Panc1 (cell line): ENCODE measurements around the gene LETM1.

ENCODE experiments used
- TCF7L2 ChIP-seq: IDR thresholded peaks from 2 replicates; pipeline ENCODE4 v1.6.1; 2011; ENCODE audit warnings: mild to moderate bottlenecking, low read depth, low read length, inconsistent platforms
- TF ChIP-seq, protein P1 (sequence below): fragments of 450-650 bp; IDR thresholded peaks from 2 replicates; pipeline ENCODE4 v1.5.1; 2017; ENCODE audit warnings: mild to moderate bottlenecking

DNA sequence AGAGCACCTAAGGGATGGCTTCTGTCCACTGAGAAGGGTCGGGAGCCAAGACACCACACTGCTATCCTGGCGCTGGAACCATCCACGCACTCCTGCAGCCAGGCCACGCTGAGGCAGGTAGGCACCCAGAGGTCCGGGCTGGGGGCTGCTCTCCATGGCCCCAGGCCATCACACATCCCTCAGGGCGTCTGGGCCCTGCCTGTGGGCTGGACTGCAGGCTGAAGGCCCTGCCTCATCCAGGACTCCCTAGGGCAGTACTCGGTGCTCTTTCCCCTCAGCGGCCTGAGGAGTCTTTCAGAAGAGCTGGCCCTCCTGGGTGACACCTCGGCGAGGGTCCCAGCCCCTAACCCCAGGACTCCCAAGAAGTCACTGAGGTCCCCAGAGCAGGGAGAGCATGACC, 45.2 kb downstream of the LETM1 start:
- TF ChIP-seq, protein P1, sequence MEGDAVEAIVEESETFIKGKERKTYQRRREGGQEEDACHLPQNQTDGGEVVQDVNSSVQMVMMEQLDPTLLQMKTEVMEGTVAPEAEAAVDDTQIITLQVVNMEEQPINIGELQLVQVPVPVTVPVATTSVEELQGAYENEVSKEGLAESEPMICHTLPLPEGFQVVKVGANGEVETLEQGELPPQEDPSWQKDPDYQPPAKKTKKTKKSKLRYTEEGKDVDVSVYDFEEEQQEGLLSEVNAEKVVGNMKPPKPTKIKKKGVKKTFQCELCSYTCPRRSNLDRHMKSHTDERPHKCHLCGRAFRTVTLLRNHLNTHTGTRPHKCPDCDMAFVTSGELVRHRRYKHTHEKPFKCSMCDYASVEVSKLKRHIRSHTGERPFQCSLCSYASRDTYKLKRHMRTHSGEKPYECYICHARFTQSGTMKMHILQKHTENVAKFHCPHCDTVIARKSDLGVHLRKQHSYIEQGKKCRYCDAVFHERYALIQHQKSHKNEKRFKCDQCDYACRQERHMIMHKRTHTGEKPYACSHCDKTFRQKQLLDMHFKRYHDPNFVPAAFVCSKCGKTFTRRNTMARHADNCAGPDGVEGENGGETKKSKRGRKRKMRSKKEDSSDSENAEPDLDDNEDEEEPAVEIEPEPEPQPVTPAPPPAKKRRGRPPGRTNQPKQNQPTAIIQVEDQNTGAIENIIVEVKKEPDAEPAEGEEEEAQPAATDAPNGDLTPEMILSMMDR, result no peak
- no peak for TF ChIP-seq TCF7L2
